ENCODE results near the gene ATG7.
"Not testable (repeated sequence)": the region's sequence is repeated elsewhere in the genome, so short reads cannot be mapped to it uniquely, and the experiment has no call there.

ATG7 gene

DNA sequence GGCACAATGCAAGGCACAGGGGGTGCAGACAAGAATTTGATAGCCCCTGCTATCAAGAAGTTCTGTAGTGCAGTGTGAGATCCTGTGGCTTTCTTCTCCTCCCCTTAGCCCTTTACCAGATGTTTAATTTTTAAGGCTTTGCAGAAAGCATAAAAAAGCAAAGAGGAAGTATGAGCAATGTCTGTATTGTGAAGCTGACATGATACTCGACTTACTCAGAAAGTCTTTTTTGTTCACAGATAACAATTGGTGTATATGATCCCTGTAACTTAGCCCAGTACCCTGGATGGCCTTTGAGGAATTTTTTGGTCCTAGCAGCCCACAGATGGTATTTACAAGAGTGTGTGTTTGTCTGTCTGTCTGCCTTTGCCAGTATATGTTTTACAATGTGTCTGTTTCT is 58.9 kb downstream of the ATG7 start:
- no peak for TF ChIP-seq POLR2AphosphoS5 (IDR thresholded peaks at IDR 0.05; ENCODE audit: low read depth)
- TF ChIP-seq, protein P1, sequence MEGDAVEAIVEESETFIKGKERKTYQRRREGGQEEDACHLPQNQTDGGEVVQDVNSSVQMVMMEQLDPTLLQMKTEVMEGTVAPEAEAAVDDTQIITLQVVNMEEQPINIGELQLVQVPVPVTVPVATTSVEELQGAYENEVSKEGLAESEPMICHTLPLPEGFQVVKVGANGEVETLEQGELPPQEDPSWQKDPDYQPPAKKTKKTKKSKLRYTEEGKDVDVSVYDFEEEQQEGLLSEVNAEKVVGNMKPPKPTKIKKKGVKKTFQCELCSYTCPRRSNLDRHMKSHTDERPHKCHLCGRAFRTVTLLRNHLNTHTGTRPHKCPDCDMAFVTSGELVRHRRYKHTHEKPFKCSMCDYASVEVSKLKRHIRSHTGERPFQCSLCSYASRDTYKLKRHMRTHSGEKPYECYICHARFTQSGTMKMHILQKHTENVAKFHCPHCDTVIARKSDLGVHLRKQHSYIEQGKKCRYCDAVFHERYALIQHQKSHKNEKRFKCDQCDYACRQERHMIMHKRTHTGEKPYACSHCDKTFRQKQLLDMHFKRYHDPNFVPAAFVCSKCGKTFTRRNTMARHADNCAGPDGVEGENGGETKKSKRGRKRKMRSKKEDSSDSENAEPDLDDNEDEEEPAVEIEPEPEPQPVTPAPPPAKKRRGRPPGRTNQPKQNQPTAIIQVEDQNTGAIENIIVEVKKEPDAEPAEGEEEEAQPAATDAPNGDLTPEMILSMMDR (IDR thresholded peaks at IDR 0.05; ENCODE audit: insufficient read depth, low read length): no peak
- no peak for TF ChIP-seq SPI1 (IDR thresholded peaks at IDR 0.05; ENCODE audit: borderline replicate concordance, low read depth)
- TF ChIP-seq, protein P2, sequence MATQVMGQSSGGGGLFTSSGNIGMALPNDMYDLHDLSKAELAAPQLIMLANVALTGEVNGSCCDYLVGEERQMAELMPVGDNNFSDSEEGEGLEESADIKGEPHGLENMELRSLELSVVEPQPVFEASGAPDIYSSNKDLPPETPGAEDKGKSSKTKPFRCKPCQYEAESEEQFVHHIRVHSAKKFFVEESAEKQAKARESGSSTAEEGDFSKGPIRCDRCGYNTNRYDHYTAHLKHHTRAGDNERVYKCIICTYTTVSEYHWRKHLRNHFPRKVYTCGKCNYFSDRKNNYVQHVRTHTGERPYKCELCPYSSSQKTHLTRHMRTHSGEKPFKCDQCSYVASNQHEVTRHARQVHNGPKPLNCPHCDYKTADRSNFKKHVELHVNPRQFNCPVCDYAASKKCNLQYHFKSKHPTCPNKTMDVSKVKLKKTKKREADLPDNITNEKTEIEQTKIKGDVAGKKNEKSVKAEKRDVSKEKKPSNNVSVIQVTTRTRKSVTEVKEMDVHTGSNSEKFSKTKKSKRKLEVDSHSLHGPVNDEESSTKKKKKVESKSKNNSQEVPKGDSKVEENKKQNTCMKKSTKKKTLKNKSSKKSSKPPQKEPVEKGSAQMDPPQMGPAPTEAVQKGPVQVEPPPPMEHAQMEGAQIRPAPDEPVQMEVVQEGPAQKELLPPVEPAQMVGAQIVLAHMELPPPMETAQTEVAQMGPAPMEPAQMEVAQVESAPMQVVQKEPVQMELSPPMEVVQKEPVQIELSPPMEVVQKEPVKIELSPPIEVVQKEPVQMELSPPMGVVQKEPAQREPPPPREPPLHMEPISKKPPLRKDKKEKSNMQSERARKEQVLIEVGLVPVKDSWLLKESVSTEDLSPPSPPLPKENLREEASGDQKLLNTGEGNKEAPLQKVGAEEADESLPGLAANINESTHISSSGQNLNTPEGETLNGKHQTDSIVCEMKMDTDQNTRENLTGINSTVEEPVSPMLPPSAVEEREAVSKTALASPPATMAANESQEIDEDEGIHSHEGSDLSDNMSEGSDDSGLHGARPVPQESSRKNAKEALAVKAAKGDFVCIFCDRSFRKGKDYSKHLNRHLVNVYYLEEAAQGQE (IDR thresholded peaks at IDR 0.05; ENCODE audit: insufficient replicate concordance, low read depth): no peak
- TF ChIP-seq GABPA (IDR thresholded peaks at IDR 0.05; ENCODE audit: low read depth): no peak
- H3K27me3 ChIP-seq (ENCODE audit: insufficient read depth, poor library complexity, severe bottlenecking): no peaks in the 10 kb centered on the region
- DNase-seq (ENCODE audit: low read depth in 1 of 2, low spot score in 1 of 2): no peak
- no peak overlapping the region for H3K4me3 ChIP-seq (replicated peaks; ENCODE audit: insufficient read depth, low read length)
- no peak overlapping the region for H3K27ac ChIP-seq (replicated peaks)

DNA sequence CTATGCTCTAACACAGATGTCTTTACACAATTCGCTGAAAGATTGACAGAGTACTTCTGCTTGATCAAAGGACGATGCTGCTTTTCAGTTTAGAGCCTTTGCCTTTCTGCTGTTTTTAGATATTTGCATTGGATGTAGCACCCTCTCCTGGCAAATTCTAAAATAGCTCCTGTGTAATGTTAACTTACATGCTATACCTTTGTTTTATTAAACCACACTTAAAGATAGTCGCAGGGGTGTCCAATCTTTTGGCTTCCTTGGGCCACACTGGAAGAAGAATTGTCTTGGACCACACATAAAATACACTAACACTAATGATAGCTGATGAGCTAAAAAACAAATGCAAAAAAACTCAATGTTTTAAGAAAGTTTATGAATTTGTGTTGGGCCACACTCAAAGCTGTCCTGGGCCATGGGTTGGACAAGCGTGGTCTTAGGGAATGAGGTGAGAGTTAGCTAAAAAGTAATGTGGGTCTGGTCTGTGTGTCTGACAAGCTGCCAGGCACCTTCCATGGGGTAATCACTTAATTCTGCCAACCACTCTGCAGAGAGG is 62.9 kb downstream of the ATG7 start:
- H3K4me3 ChIP-seq (replicated peaks; ENCODE audit: insufficient read depth, low read length): no peak overlapping the region
- no peak overlapping the region for H3K27ac ChIP-seq (replicated peaks)
- H3K27me3 ChIP-seq (ENCODE audit: insufficient read depth, poor library complexity, severe bottlenecking): no peaks in the 10 kb centered on the region
- peak in 1 of 2 experiments; percentile 49 for DNase-seq (ENCODE audit: low read depth in 1 of 2, low spot score in 1 of 2)
- no peak for TF ChIP-seq POLR2AphosphoS5 (IDR thresholded peaks at IDR 0.05; ENCODE audit: low read depth)
- TF ChIP-seq, protein P1 (IDR thresholded peaks at IDR 0.05; ENCODE audit: insufficient read depth, low read length): peak; percentile 51

DNA sequence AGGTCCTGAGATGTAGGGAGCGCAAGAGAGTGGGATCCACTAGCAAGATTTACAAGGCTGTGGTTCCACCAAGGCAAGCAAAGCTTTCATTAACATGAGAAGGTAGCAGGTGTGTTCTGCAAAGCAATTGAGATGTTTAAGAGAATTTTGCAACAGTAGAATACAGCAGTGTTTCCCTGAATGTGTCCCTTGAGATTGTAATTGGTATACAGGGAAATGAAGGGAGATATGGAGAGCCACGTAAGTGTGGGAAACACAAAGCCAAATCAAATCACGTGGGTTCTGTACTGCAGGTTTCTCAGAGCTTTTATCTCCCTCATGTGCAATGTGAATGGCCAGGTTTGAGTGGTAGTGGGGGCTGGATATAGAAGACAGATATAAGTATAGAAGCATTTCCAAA is 67.3 kb downstream of the ATG7 start:
- no peaks in the 10 kb centered on the region for H3K27me3 ChIP-seq (ENCODE audit: insufficient read depth, poor library complexity, severe bottlenecking)
- TF ChIP-seq SPI1 (IDR thresholded peaks at IDR 0.05; ENCODE audit: borderline replicate concordance, low read depth): no peak
- no peak for TF ChIP-seq POLR2AphosphoS5 (IDR thresholded peaks at IDR 0.05; ENCODE audit: low read depth)
- no peak for TF ChIP-seq GABPA (IDR thresholded peaks at IDR 0.05; ENCODE audit: low read depth)
- TF ChIP-seq, protein P1 (IDR thresholded peaks at IDR 0.05; ENCODE audit: insufficient read depth, low read length): no peak
- TF ChIP-seq, protein P2 (IDR thresholded peaks at IDR 0.05; ENCODE audit: insufficient replicate concordance, low read depth): no peak
- no peak overlapping the region for H3K4me3 ChIP-seq (replicated peaks; ENCODE audit: insufficient read depth, low read length)
- no peak overlapping the region for H3K27ac ChIP-seq (replicated peaks)
- no peak for DNase-seq (ENCODE audit: low read depth in 1 of 2, low spot score in 1 of 2)

DNA sequence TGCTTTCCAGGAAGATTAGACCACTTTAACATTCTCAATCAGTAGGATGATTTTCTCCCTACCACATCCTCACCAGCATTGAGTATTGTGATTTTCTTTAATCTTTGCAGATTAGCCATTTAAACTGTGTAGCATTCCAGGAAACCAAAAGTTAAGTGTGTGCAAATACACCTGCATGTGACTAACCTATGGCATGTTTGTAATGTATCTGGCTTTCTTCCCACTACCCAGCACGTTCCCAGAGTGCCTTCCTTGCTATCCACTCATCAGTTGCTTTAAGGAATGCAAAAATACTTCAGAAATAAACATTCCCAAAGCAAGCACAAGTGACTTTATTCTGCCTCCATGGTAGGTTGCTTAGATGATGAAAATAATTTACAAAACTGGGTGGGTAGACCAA is 74.2 kb downstream of the ATG7 start:
- DNase-seq (ENCODE audit: low read depth in 1 of 2, low spot score in 1 of 2): no peak
- no peak for TF ChIP-seq SPI1 (IDR thresholded peaks at IDR 0.05; ENCODE audit: borderline replicate concordance, low read depth)
- TF ChIP-seq, protein P1 (IDR thresholded peaks at IDR 0.05; ENCODE audit: insufficient read depth, low read length): no peak
- TF ChIP-seq GABPA (IDR thresholded peaks at IDR 0.05; ENCODE audit: low read depth): no peak
- TF ChIP-seq, protein P2 (IDR thresholded peaks at IDR 0.05; ENCODE audit: insufficient replicate concordance, low read depth): no peak
- no peak for TF ChIP-seq POLR2AphosphoS5 (IDR thresholded peaks at IDR 0.05; ENCODE audit: low read depth)
- Histone ChIP-seq H3K4me3 (replicated peaks; ENCODE audit: insufficient read depth, low read length) (no peak overlapping the region), H3K27ac (replicated peaks) (no peak overlapping the region), H3K27me3 (ENCODE audit: insufficient read depth, poor library complexity, severe bottlenecking) (no peaks in the 10 kb centered on the region)

DNA sequence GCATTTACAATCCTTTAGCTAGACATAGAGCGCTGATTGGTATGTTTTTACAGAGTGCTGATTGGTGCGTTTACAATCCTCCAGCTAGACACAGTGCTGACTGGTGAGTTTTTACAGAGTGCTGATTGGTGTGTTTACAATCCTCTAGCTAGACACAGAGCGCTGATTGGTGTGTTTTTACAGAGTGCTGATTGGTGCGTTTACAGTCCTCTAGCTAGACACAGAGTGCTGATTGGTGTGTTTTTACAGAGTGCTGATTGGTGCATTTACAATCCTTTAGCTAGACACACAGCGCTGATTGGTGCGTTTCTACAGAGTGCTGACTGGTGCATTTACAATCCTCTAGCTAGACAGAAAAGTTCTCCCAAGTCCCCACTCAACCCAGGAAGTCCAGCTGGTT is 76.7 kb downstream of the ATG7 start:
- H3K27me3 ChIP-seq (ENCODE audit: insufficient read depth, poor library complexity, severe bottlenecking); DNase-seq (ENCODE audit: low read depth in 1 of 2, low spot score in 1 of 2); H3K4me3 ChIP-seq (replicated peaks; ENCODE audit: insufficient read depth, low read length); H3K27ac ChIP-seq (replicated peaks): not testable (repeated sequence)

All from HL-60 (cell line).